Thyroid gland (tissue), 4 donors: ENCODE measurements around the gene MRPL22. TPM values are rescaled to one million over a fixed set of nuclear protein-coding genes. Genes with fewer than 3 reads are reported as not detected.
A peak's percentile ranks its signal among the peaks of the same experiment; 100 is the strongest.

Experiments
- DNase-seq, 2 donors: peaks; one replicate each; pipeline ENCODE4 v3.0.0-alpha.2; 2019
- H3K27ac ChIP-seq, 3 donors: fragments of 200-600 bp; sonication (generic); 1 replicate in 2 of 3; 2 replicates in 1 of 3; pipeline ENCODE4 v1.5.1; 2016 to 2019; ENCODE audit warnings: mild to moderate bottlenecking in 1 of 3, moderate library complexity in 1 of 3
- H3K27me3 ChIP-seq: fragments of 200-600 bp; sonication (generic); one replicate; pipeline ENCODE4 v1.5.1; 2019
- H3K36me3 ChIP-seq, 2 donors: fragments of 200-600 bp; sonication (generic); one replicate each; pipeline ENCODE4 v1.5.1; 2016 to 2019
- H3K4me1 ChIP-seq, 2 donors: fragments of 200-600 bp; sonication (generic); one replicate each; pipeline ENCODE4 v1.5.1; 2017 to 2019
- H3K4me3 ChIP-seq, 3 donors: fragments of 200-600 bp; sonication (generic); replicated peaks in 1 of 3; 1 replicate in 2 of 3; 2 replicates in 1 of 3; pipeline ENCODE4 v1.5.1; 2016; ENCODE audit warnings: mild to moderate bottlenecking in 1 of 3
- H3K9me3 ChIP-seq: fragments of 200-600 bp; sonication (generic); one replicate; pipeline ENCODE4 v1.5.1; 2017
- POLR2A ChIP-seq, 2 donors: fragments of 450-650 bp; IDR thresholded peaks; one replicate each; pipeline ENCODE4 v1.6.1; 2017; ENCODE audit warnings: antibody characterized with exemption in 2 of 2, mild to moderate bottlenecking in 2 of 2, moderate library complexity in 1 of 2
- WGBS, 2 donors: methylation state at CpG; one replicate each; pipeline ENCODE4 v1.1.5; 2017; 5-methylcytosine and 5-hydroxymethylcytosine counted together
- intact Hi-C: fragments of 100-400 bp; cut with DNase I; formaldehyde crosslinking; loops from one replicate; pipeline ENCODE4 v1.15.1; 2023
- total RNA-seq, 4 donors: library from RNA; depleted of rRNA; stranded (reverse); fragments of >200 nt; gene quantifications; one replicate each; pipeline ENCODE4 v1.2.3, GENCODE V29; 2016
- TF ChIP-seq, protein P1 (sequence below), 6 experiments: fragments of 200-600 bp in 3 of 6; fragments of 450-650 bp in 3 of 6; sonication (generic) in 3 of 6; IDR thresholded peaks; one replicate each; pipeline ENCODE4 v1.5.1; 2016 to 2019; ENCODE audit warnings: antibody characterized with exemption in 6 of 6, mild to moderate bottlenecking in 2 of 6, inconsistent platforms in 1 of 6, moderate library complexity in 1 of 6

MRPL22 gene
- total RNA-seq, 4 donors from 2014 or later = 9.2 to 31.8 (median 25.2) TPM

DNA sequence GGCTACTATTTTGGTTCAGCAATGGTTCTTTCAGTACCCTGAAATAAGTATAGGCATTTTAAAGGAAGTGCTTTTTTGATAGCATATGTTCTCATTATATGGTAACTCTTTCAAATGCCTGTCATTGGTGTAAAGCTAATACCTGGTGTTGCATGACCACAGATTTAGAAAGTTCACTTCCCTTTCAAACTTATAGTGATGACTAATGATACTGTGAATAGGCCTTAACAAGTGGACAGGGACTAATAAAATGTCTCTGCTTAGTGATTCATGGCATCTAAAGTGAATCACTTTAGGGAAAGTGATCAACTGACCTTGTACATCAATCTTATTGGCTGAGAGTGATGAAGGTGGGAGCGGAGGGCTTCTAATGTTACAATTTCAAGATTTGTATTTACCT is 21.6 kb downstream of the MRPL22 start:
- H3K4me3 ChIP-seq = no peak overlapping the region
- H3K27me3 ChIP-seq = no peaks in the 10 kb centered on the region
- H3K36me3 ChIP-seq = peaks cover 29 to 33% of the 10 kb centered on the region in 2 donors
- H3K9me3 ChIP-seq = no peaks in the 10 kb centered on the region
- intact Hi-C loops = no loop called here
- no peak overlapping the region for H3K27ac ChIP-seq
- WGBS, 2 donors = 98 to 100% methylated on average over 1 of the region's 1 CpG
- DNase-seq = no peak
- no peak for TF ChIP-seq POLR2A (IDR thresholded peaks at IDR 0.05)
- TF ChIP-seq, protein P1, sequence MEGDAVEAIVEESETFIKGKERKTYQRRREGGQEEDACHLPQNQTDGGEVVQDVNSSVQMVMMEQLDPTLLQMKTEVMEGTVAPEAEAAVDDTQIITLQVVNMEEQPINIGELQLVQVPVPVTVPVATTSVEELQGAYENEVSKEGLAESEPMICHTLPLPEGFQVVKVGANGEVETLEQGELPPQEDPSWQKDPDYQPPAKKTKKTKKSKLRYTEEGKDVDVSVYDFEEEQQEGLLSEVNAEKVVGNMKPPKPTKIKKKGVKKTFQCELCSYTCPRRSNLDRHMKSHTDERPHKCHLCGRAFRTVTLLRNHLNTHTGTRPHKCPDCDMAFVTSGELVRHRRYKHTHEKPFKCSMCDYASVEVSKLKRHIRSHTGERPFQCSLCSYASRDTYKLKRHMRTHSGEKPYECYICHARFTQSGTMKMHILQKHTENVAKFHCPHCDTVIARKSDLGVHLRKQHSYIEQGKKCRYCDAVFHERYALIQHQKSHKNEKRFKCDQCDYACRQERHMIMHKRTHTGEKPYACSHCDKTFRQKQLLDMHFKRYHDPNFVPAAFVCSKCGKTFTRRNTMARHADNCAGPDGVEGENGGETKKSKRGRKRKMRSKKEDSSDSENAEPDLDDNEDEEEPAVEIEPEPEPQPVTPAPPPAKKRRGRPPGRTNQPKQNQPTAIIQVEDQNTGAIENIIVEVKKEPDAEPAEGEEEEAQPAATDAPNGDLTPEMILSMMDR (IDR thresholded peaks at IDR 0.05) = no peak
- H3K4me1 ChIP-seq = no peaks in the 10 kb centered on the region

DNA sequence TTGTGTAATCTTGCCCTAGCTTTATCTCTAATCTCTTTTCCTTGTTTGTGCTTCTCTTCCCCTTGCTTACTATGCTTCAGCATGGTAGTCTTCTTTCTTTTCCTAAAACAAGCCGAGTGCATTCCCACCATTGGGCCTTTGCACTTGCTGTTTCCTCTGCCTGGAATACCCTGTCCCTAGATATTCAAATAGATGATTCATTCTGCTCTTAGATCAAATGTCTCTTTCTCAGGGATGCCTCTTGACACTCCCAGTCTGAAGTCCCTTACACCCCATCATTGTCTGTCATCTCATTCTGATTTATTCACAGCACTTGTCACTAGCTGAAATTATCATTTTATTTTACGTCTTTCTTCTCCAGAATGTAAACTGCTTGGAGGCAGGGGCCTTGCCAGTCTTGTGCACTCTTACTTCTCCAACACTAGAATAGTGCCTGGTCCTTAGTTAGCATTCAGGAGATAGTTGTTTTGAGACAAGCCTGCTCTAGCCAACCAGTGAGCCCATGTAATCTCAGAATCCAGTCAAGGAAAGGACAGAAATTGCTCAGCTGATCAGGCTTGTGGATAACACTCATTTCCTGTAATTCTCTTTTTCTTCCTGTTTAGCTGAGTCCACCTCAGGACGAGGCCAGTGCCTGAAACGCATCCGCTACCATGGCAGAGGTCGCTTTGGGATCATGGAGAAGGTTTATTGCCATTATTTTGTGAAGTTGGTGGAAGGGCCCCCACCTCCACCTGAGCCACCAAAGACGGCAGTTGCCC is 25.4 kb downstream of the MRPL22 start:
- intact Hi-C loops = no loop called here
- peaks cover 13 to 17% of the 10 kb centered on the region in 2 donors for H3K36me3 ChIP-seq

DNA sequence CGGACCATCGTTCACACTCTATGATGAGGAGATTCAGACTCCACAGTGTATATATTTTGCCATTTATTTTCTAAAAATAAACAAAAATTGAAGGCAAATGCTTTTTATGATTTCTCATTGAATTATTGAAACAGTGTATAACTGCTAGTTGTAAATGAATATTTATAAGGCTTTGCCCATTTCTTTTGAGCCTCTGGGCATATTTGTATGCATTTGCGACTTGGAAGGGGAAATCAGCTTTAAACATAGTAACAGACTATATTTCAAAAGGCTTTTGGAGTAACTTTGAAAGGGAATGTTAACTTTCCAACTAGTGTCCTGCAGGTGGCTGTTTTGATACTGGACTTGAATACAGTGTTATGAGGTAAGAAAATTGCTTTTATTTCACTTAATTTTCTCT is 26.0 kb downstream of the MRPL22 start:
- no peak for DNase-seq
- intact Hi-C loops = no loop called here
- Histone ChIP-seq H3K9me3 (no peaks in the 10 kb centered on the region), H3K36me3 (peaks cover 13% of the 10 kb centered on the region in 2 donors), H3K27me3 (no peaks in the 10 kb centered on the region), H3K4me1 (no peaks in the 10 kb centered on the region), H3K27ac (peak overlapping the region in 2 of 3 donors; percentile 34 to 38), H3K4me3 (no peak overlapping the region)
- TF ChIP-seq POLR2A (IDR thresholded peaks at IDR 0.05) = no peak
- TF ChIP-seq, protein P1 (IDR thresholded peaks at IDR 0.05) = no peak
- WGBS, 2 donors = 81 to 84% methylated on average over 3 of the region's 3 CpGs

More for the DNA sequence above, 25.4 kb downstream of the MRPL22 start:
- H3K27me3 ChIP-seq = no peaks in the 10 kb centered on the region
- 73 to 87% methylated on average over 7 of the region's 7 CpGs for WGBS, 2 donors
- TF ChIP-seq, protein P1 (IDR thresholded peaks at IDR 0.05) = no peak
- TF ChIP-seq POLR2A (IDR thresholded peaks at IDR 0.05) = no peak
- no peaks in the 10 kb centered on the region for H3K4me1 ChIP-seq
- H3K4me3 ChIP-seq = no peak overlapping the region
- peak overlapping the region in 2 of 3 donors; percentile 34 to 38 for H3K27ac ChIP-seq
- DNase-seq = no peak
- H3K9me3 ChIP-seq = no peaks in the 10 kb centered on the region

DNA sequence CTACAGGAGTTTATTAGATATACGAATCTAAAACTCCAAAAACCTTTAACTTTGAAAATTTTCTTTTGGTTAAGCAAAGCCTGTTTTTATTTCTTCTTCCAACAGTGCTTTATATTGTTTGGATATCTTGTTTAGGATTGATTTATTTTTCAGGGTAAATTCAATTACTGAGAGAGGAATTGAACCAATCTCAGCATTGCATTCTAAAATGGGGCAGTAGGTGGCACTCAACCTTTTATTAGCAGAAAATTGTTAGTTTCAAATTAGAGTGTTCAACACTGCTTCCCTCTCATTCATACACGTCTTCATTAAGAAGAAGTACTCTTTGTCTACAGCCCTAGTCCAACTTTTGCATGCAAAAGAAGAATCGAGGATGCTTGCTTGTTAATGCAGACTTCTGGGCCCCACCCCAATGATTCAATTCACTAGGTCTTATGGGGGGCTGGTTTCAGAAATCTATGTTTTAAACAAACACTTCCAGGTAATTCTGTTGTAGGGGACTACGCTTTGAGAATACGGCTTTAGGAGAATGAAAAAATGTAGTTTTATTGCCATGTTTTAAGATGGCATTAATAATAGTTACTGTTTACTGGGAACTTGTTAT is 26.6 kb downstream of the MRPL22 start:
- no peaks in the 10 kb centered on the region for H3K27me3 ChIP-seq
- no peaks in the 10 kb centered on the region for H3K9me3 ChIP-seq
- 78 to 81% methylated on average over 5 of the region's 5 CpGs for WGBS, 2 donors
- TF ChIP-seq, protein P1 (IDR thresholded peaks at IDR 0.05) = peak in 1 of 6 experiments; percentile 39
- no peak for TF ChIP-seq POLR2A (IDR thresholded peaks at IDR 0.05)
- intact Hi-C loops = no loop called here
- H3K27ac ChIP-seq = peak overlapping the region in 1 of 3 donors; percentile 34
- DNase-seq = no peak
- no peaks in the 10 kb centered on the region for H3K4me1 ChIP-seq
- no peak overlapping the region for H3K4me3 ChIP-seq
- peaks cover 10 to 13% of the 10 kb centered on the region in 2 donors for H3K36me3 ChIP-seq

DNA sequence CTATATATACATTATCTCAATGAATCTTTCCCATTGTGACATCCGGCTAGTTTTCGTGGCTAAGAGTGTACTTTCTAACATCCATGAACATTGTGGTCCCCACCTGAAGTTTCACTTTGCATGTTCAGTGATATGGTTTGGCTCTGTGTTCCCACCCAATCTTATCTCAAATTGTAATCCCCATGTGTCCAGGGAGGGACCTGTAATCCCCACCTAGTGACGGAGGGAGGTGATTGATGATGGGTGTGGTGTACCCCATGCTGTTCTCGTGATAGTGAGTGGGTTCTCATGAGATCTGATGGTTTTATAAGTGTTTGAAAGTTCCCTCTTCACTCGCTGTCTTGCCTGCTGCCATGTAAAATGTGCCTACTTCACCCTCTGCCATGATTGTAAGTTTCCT is 28.1 kb downstream of the MRPL22 start:
- no peak for TF ChIP-seq POLR2A (IDR thresholded peaks at IDR 0.05)
- TF ChIP-seq, protein P1 (IDR thresholded peaks at IDR 0.05) = no peak
- Histone ChIP-seq H3K4me1 (no peaks in the 10 kb centered on the region), H3K4me3 (no peak overlapping the region), H3K27ac (no peak overlapping the region), H3K9me3 (no peaks in the 10 kb centered on the region), H3K27me3 (no peaks in the 10 kb centered on the region), H3K36me3 (peaks cover 10 to 13% of the 10 kb centered on the region in 2 donors)
- WGBS, 2 donors = 93 to 95% methylated on average over 5 of the region's 5 CpGs
- DNase-seq = no peak
- intact Hi-C loops = no loop called here
